Astrocyte of the spinal cord (primary cell): Measurements from ENCODE around the gene RGS12.
A peak's percentile ranks its signal among the peaks of the same experiment; 100 is the strongest.

Source experiments
- DNase-seq: peaks from one replicate; pipeline ENCODE4 v3.0.0; 2011; ENCODE audit warnings: low read depth, low spot score
- H3K4me3 ChIP-seq: 2 replicates; pipeline ENCODE4 v1.5.1; 2011; ENCODE audit warnings: low read depth, mild to moderate bottlenecking, low read length, moderate library complexity
- CTCF ChIP-seq: IDR thresholded peaks from 2 replicates; pipeline ENCODE4 v1.5.1; 2012; ENCODE audit warnings: low read depth, mild to moderate bottlenecking, low read length, inconsistent platforms
- in situ Hi-C: cut with HindIII; loops from 2 replicates; pipeline ENCODE4 v1.10.0; 2017; ENCODE audit warnings: low sequenced_read_pairs

RGS12 gene

DNA sequence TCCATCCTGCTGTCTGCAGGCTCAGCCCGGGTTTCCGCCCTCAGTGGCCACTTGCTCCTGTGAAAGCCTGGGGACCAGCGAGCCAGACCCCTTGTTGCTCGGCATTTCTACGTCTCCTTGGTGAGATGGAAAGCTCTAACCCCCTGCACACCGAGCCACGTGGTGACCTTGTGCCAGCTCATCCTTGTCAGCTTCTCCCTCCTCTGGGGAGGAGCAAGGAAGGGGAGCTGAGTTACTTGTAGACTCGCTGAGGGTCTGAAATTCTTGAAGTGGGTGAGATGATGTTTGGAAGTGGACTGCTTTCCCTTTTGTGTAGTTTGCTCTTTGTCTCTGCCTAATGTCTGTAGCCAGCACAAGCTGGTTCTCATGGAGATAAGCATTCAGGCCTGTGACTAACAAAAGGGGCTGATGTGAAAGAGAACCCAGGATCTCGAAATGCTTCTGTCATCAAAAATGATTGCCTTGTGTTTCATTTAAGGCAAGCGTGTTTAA lies 29.3 kb downstream of the RGS12 start:
- no peak for TF ChIP-seq CTCF
- no peak overlapping the region for H3K4me3 ChIP-seq
- in situ Hi-C loops: no loop called here
- peak; percentile 46 for DNase-seq

DNA sequence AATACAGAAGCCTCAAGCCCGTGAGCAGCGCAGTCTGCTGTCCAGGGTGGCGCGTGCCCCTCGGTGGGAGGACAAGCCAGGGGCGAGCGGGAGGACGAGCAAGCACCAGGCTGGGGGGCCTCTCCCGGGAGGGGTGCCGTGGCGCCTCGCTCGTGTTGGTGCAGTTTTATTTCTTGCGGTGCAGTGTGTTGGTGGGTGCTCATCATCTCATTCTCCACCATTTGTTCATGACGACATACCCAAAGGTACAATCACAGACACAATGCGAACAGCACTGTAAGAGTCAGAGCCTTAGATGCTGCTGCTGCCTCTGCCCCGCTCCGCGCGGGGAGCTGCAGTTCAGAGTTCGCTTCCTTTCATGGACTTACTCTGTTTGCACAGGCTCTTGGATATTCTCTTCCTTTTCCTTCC lies 30.3 kb downstream of the RGS12 start:
- no peak overlapping the region for H3K4me3 ChIP-seq
- in situ Hi-C loops: no loop called here
- no peak for TF ChIP-seq CTCF
- no peak for DNase-seq

GRCh38 chr4:3324093-3324815 lies 31.4 kb downstream of the RGS12 start:
- H3K4me3 ChIP-seq: no peak overlapping the region
- TF ChIP-seq CTCF: no peak
- no peak for DNase-seq
- in situ Hi-C loops: no loop called here

- no peak for TF ChIP-seq CTCF
- no peak overlapping the region for H3K4me3 ChIP-seq
- no peak for DNase-seq
- in situ Hi-C loops: no loop called here
Observed at GRCh38 chr4:3328814-3329663, 36.2 kb downstream of the RGS12 start.

DNA sequence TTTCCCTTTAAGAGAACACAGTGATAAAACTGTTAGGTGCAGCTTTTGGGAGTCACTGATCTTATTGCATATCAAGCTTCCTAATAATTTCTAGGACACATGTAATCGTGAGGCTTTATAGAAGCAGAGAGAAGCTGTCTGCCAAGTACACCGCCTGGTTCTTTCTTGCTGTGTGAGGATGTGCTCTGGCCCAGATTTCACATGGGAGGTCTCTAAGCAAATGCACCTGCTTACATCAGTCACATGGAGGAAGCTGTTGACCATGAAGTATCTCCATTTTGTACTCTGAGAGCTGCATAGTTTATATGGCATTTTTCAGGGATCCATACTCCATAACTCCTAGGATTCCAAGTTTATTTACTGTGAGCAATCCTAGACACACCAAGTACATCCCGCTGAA lies 37.1 kb downstream of the RGS12 start:
- TF ChIP-seq CTCF: no peak
- no peak overlapping the region for H3K4me3 ChIP-seq
- DNase-seq: no peak
- in situ Hi-C loops: no loop called here

GRCh38 chr4:3330707-3331106 lies 37.9 kb downstream of the RGS12 start:
- in situ Hi-C loops: no loop called here
- TF ChIP-seq CTCF: no peak
- DNase-seq: no peak
- no peak overlapping the region for H3K4me3 ChIP-seq
